ENCODE results near the gene FOXJ2.
"Not testable (repeated sequence)": the region's sequence is repeated elsewhere in the genome, so short reads cannot be mapped to it uniquely, and the experiment has no call there.

The FOXJ2 gene

DNA sequence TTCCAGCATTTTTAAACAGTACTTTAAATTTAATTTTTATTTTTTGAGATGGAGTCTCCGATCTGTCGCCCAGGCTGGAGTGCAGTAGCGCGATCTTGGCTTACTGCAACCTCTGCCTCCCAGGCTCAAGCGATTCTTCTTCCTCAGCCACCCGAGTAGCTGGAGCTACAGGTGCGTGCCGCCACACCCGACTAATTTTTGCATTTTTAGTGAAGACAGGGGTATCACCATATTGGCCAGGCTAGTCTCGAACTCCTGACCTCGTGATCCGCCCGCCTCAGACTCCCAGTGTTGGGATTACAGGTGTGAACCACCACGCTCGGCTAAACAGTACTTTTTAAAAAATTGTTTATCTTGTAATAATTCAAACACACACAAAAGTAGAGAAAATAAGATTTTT is 4.2 kb upstream of the FOXJ2 start:
- DNase-seq (no peak), ATAC-seq (ENCODE audit: insufficient read depth, low read depth) (no peak)
- no peaks in the 10 kb centered on the region for H3K27me3 ChIP-seq (ENCODE audit: insufficient read depth, low read length, poor library complexity)
- TF ChIP-seq CTCF (IDR thresholded peaks at IDR 0.05; ENCODE audit: borderline replicate concordance, extremely low read depth, low read length, poor library complexity, severe bottlenecking): no peak
- TF ChIP-seq EZH2 (IDR thresholded peaks at IDR 0.05; ENCODE audit: borderline replicate concordance, low read depth, low read length, severe bottlenecking): no peak
- H3K4me3 ChIP-seq (ENCODE audit: low read depth in 1 of 2, low read length in 2 of 2): no peak overlapping the region
- H3K36me3 ChIP-seq (ENCODE audit: insufficient read depth, low read length): peaks cover 3% of the 10 kb centered on the region; the same call in 1 of the 2 replicates
- no peak overlapping the region for H3K4me2 ChIP-seq (ENCODE audit: insufficient read depth, low read length)
- peaks cover 30% of the 10 kb centered on the region for H3K4me1 ChIP-seq (ENCODE audit: insufficient read depth, low read length)
- peaks cover 16% of the 10 kb centered on the region for H3K79me2 ChIP-seq (ENCODE audit: insufficient read depth, low read length)
- H3K27ac ChIP-seq (ENCODE audit: low read length): no peak overlapping the region
- no peak overlapping the region for H2AFZ ChIP-seq (ENCODE audit: low read depth, low read length)
- no peaks in the 10 kb centered on the region for H4K20me1 ChIP-seq (ENCODE audit: insufficient read depth, low read length)
- H3K9ac ChIP-seq (ENCODE audit: low read depth, low read length): no peak overlapping the region; the same call in 1 of the 2 replicates
- H3K9me3 ChIP-seq (ENCODE audit: insufficient read depth, low read length, severe bottlenecking): no peaks in the 10 kb centered on the region

DNA sequence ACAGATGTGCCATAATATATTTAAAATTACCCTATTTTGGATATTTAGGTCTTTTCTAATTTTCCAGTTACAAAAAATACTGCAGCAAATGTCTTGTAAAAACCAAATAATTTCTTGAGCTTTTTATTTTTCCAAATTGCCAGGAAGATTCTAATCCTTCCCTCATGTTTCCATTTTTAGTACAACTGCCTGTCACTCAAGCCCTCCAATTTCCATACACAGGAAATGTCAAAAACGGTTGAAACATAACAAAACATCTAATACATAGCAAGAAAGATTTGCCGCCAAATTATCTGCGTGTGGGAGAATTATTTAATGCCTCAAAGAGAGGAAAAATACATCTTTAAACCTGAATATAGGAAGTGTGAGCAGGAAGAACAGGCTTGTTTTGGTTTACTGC is 2.3 kb upstream of the FOXJ2 start:
- ATAC-seq (ENCODE audit: insufficient read depth, low read depth) (no peak), DNase-seq (no peak)
- H3K36me3 ChIP-seq (ENCODE audit: insufficient read depth, low read length): peaks cover 7% of the 10 kb centered on the region
- no peaks in the 10 kb centered on the region for H3K27me3 ChIP-seq (ENCODE audit: insufficient read depth, low read length, poor library complexity)
- H3K9ac ChIP-seq (ENCODE audit: low read depth, low read length): no peak overlapping the region
- no peak overlapping the region for H2AFZ ChIP-seq (ENCODE audit: low read depth, low read length)
- no peak overlapping the region for H3K4me3 ChIP-seq (ENCODE audit: low read depth in 1 of 2, low read length in 2 of 2)
- no peak overlapping the region for H3K4me2 ChIP-seq (ENCODE audit: insufficient read depth, low read length)
- peaks cover 49% of the 10 kb centered on the region for H3K4me1 ChIP-seq (ENCODE audit: insufficient read depth, low read length)
- no peak for TF ChIP-seq CTCF (IDR thresholded peaks at IDR 0.05; ENCODE audit: borderline replicate concordance, extremely low read depth, low read length, poor library complexity, severe bottlenecking)
- no peak for TF ChIP-seq EZH2 (IDR thresholded peaks at IDR 0.05; ENCODE audit: borderline replicate concordance, low read depth, low read length, severe bottlenecking)
- no peak overlapping the region for H3K27ac ChIP-seq (ENCODE audit: low read length)
- peaks cover 35% of the 10 kb centered on the region for H3K79me2 ChIP-seq (ENCODE audit: insufficient read depth, low read length)
- H3K9me3 ChIP-seq (ENCODE audit: insufficient read depth, low read length, severe bottlenecking): no peaks in the 10 kb centered on the region
- peaks cover 16% of the 10 kb centered on the region; the same call in 1 of the 2 replicates for H4K20me1 ChIP-seq (ENCODE audit: insufficient read depth, low read length)

DNA sequence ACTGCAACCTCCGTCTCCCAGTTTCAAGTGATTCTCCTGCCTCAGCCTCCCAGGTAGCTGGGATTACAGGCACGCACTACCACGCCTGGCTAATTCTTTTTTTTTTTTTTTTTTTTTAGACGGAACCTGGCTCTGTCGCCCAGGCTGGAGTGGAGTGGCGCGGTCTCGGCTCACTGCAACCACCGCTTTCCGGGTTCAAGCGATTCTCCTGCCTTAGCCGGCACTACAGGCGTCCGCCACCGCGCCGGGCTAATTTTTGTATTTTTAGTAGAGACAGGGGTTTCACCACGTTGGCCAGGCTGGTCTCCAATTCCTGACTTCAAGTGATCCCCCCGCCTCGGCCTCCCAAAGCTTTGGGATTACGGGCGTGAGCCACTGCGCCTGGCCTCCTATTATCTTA is 1.5 kb upstream of the FOXJ2 start:
- H3K4me3 ChIP-seq (ENCODE audit: low read depth in 1 of 2, low read length in 2 of 2); DNase-seq; H3K27ac ChIP-seq (ENCODE audit: low read length); ATAC-seq (ENCODE audit: insufficient read depth, low read depth); H2AFZ ChIP-seq (ENCODE audit: low read depth, low read length); H3K9me3 ChIP-seq (ENCODE audit: insufficient read depth, low read length, severe bottlenecking); H3K27me3 ChIP-seq (ENCODE audit: insufficient read depth, low read length, poor library complexity); H3K9ac ChIP-seq (ENCODE audit: low read depth, low read length): not testable (repeated sequence)
- Histone ChIP-seq H3K4me1 (ENCODE audit: insufficient read depth, low read length) (peaks cover 51% of the 10 kb centered on the region), H3K4me2 (ENCODE audit: insufficient read depth, low read length) (0 out of 2 replicates have a peak overlapping the region, but pooled peaks have one; percentile 78), H3K79me2 (ENCODE audit: insufficient read depth, low read length) (peaks cover 43% of the 10 kb centered on the region), H3K36me3 (ENCODE audit: insufficient read depth, low read length) (peaks cover 12% of the 10 kb centered on the region), H4K20me1 (ENCODE audit: insufficient read depth, low read length) (peaks cover 21% of the 10 kb centered on the region; the same call in 1 of the 2 replicates)

- peaks cover 21% of the 10 kb centered on the region; the same call in 1 of the 2 replicates for H4K20me1 ChIP-seq (ENCODE audit: insufficient read depth, low read length)
- ATAC-seq (ENCODE audit: insufficient read depth, low read depth): no peak
- peak overlapping the region; percentile 79 for H3K27ac ChIP-seq (ENCODE audit: low read length)
- peak overlapping the region; percentile 74 for H2AFZ ChIP-seq (ENCODE audit: low read depth, low read length)
- DNase-seq: no peak
- peaks cover 50% of the 10 kb centered on the region for H3K79me2 ChIP-seq (ENCODE audit: insufficient read depth, low read length)
- TF ChIP-seq CTCF (IDR thresholded peaks at IDR 0.05; ENCODE audit: borderline replicate concordance, extremely low read depth, low read length, poor library complexity, severe bottlenecking) (no peak), EZH2 (IDR thresholded peaks at IDR 0.05; ENCODE audit: borderline replicate concordance, low read depth, low read length, severe bottlenecking) (no peak)
- peak overlapping the region; percentile 18 to 96 for H3K4me3 ChIP-seq (ENCODE audit: low read depth in 1 of 2, low read length in 2 of 2)
- no peaks in the 10 kb centered on the region for H3K27me3 ChIP-seq (ENCODE audit: insufficient read depth, low read length, poor library complexity)
- H3K36me3 ChIP-seq (ENCODE audit: insufficient read depth, low read length): peaks cover 20% of the 10 kb centered on the region
- H3K4me1 ChIP-seq (ENCODE audit: insufficient read depth, low read length): peaks cover 58% of the 10 kb centered on the region
- H3K9me3 ChIP-seq (ENCODE audit: insufficient read depth, low read length, severe bottlenecking): no peaks in the 10 kb centered on the region
- H3K4me2 ChIP-seq (ENCODE audit: insufficient read depth, low read length): peak overlapping the region; percentile 78
- H3K9ac ChIP-seq (ENCODE audit: low read depth, low read length): peak overlapping the region; percentile 99
Observed at GRCh38 chr12:8031872-8032241, 659 bp upstream of the FOXJ2 start.
